ENCODE results near the gene MS4A12.
"Not testable (repeated sequence)": the region's sequence is repeated elsewhere in the genome, so short reads cannot be mapped to it uniquely, and the experiment has no call there.

Gene MS4A12

GRCh38 chr11:60492488-60493009 lies at the start of gene MS4A12:
Gene MS4A12, plus strand, starts transcription at chr11:60492778. Its CDS starts 4,541 bp downstream, at chr11:60497319.
- no peak for DNase-seq (ENCODE audit: low spot score)

DNA sequence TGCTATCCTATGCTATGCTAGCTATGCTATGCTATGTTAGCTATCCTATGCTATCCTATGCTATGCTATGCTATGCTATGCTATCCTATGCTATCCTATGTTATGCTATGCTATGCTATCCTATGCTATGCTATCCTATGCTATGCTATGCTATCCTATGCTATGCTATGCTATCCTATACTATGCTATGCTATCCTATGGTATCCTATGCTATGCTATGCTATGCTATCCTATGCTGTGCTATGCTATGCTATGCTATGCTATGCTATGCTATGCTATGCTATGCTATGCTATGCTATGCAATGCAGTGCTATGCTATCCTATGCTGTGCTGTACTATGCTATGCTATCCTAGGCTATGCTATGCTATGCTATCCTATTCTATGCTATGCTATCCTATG lies 45.5 kb upstream of the MS4A12 start:
- DNase-seq (ENCODE audit: low spot score) = no peak

- DNase-seq (ENCODE audit: low spot score) = no peak
Observed at GRCh38 chr11:60447846-60448245, 44.7 kb upstream of the MS4A12 start.

DNA sequence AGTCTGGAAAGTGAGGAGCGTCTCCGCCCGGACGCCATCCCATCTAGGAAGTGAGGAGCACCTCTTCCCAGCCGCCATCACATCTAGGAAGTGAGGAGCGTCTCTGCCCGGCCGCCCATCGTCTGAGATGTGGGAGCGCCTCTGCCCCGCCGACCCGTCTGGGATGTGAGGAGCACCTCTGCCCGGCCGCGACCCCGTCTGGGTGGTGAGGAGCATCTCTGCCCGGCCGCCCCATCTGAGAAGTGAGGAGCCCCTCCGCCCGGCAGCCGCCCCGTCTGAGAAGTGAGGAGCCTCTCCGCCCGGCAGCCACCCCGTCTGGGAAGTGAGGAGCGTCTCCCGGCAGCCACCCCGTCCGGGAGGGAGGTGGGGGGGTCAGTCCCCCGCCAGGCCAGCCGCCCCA lies 41.4 kb upstream of the MS4A12 start:
- not testable (repeated sequence) for DNase-seq (ENCODE audit: low spot score)

DNA sequence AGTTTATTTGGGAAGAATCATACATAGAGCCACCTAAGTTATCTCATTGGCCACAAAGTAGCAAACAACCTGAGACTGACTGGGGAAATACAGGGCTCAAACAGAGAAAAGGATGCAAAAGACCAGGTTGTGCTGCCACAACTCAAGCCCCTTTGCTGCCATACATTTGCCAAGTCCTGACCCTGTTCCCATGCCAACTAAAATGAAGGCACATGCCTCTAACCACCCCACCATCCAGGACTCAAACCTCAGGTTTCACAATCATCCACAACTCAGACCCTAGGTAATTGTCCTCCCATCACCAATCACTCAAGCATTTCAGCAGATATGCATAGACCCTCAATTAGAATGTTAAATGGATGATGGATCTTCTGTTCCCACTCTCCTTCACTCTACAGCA lies 38.4 kb upstream of the MS4A12 start:
- DNase-seq (ENCODE audit: low spot score) = no peak

- no peak for DNase-seq (ENCODE audit: low spot score)
Observed at GRCh38 chr11:60455531-60456042, 37.0 kb upstream of the MS4A12 start, which contains the start of gene MS4A1. Gene MS4A1, plus strand, starts transcription at chr11:60455847. Its CDS starts 6,528 bp downstream, at chr11:60462375.

GRCh38 chr11:60457576-60457975 lies 35.0 kb upstream of the MS4A12 start:
- DNase-seq (ENCODE audit: low spot score) = no peak

DNA sequence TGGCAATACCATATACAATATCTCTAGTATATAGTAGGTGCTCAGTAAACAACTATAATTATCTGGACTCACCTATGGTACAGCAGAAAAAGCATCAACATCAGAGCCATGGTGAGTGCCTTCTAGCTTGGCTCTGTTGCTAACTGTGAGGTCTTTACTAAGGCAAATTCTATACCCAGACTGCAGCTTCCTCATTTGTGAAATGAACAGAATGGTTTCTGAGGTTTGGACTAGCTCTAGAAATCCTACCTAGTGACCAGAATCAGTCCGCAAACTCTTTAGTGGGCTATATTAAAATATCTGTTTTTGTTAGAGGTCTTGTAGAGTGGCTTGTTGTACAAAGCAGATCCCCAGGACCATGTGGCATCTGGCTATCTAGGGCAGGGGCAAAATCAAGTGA lies 33.2 kb upstream of the MS4A12 start:
- DNase-seq (ENCODE audit: low spot score) = no peak

DNA sequence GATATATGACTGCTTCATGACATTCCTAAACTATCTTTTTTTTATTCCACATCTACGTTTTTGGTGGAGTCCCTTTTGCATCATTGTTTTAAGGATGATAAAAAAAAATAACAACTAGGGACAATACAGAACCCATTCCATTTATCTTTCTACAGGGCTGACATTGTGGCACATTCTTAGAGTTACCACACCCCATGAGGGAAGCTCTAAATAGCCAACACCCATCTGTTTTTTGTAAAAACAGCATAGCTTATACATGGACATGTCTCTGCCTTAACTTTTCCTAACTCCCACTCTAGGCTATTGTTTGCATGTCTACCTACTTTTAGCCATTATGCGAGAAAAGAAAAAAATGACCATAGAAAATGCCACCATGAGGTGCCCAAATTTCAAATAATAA lies 23.7 kb upstream of the MS4A12 start:
- no peak for DNase-seq (ENCODE audit: low spot score)

- no peak for DNase-seq (ENCODE audit: low spot score)
Observed at GRCh38 chr11:60469723-60470122, 22.9 kb upstream of the MS4A12 start.

- no peak for DNase-seq (ENCODE audit: low spot score)
Observed at GRCh38 chr11:60477035-60477445, 15.5 kb upstream of the MS4A12 start.

DNA sequence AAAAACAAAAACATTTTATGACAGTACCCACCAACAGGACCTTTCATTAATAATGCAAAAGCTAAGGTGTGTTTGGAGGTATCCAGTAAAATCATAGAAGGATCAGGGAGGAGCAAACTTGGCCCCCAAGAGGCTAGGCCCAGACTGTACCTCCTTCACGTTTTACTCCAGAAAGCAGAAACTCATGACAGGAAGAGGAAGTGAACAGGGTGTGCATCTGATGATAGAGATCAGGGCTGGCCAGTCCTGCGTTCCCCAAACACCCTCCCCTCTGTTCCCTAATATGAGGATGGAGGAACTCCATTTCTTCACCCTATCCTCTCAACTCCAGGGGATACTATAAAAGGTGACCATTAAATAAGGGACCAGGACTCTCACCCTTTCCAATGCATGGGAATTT lies 10.2 kb upstream of the MS4A12 start:
- DNase-seq (ENCODE audit: low spot score) = no peak

GRCh38 chr11:60485987-60486386 lies 6.6 kb upstream of the MS4A12 start:
- no peak for DNase-seq (ENCODE audit: low spot score)

DNA sequence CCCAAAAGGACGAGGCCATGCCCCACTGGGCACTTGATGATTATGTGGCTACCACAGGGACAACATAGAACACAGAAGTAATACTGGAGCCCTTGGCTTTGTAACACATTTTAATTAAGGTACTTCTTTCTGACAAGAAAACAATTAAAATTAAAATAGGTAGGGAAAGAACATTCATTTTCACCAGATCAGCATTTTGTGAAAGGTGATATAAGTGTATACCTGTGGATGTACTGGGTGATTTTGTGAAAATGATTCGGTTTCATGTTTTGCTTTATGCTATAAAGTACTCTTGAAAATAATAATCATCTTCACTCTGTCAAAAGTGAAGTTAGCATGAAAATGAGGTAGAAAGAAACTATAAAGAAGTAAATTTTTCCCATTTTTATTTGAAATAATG lies 876 bp downstream of the MS4A12 start:
- DNase-seq (ENCODE audit: low spot score) = no peak

- no peak for DNase-seq (ENCODE audit: low spot score)
Observed at GRCh38 chr11:60498399-60498798, 5.8 kb downstream of the MS4A12 start.

GRCh38 chr11:60498853-60499252 lies 6.3 kb downstream of the MS4A12 start:
- no peak for DNase-seq (ENCODE audit: low spot score)

- no peak for DNase-seq (ENCODE audit: low spot score)
Observed at GRCh38 chr11:60500276-60500910, 7.8 kb downstream of the MS4A12 start.

DNA sequence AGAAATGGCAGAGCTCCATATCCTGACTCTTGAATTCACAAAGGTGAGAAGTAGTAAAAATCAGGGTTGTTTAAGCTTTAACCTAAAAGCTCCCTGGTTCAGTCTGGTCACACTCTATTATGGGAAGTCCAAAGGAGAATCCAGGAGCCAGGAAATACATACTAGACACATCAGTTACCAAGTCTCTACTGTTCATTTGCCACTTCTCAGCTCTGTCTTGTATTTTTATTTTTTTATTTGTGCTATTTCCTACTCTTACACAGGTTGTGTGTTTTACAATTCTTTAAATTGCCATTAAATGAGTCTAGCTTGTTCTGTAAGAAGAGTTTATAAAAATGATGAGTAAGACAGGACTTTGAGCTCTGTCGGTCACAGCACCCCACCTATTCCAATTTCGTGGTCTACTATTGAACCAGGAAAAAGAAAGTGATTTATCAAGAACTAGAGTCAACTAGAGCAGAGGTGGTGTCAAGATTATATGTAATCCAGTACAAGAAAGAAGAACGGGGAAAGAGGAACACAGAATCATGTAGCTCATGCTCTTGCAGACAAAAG lies 9.7 kb downstream of the MS4A12 start:
- no peak for DNase-seq (ENCODE audit: low spot score)

- DNase-seq (ENCODE audit: low spot score) = no peak
Observed at GRCh38 chr11:60504219-60504905, 11.8 kb downstream of the MS4A12 start.

- not testable (repeated sequence) for DNase-seq (ENCODE audit: low spot score)
Observed at GRCh38 chr11:60509609-60510008, 17.0 kb downstream of the MS4A12 start.

DNA sequence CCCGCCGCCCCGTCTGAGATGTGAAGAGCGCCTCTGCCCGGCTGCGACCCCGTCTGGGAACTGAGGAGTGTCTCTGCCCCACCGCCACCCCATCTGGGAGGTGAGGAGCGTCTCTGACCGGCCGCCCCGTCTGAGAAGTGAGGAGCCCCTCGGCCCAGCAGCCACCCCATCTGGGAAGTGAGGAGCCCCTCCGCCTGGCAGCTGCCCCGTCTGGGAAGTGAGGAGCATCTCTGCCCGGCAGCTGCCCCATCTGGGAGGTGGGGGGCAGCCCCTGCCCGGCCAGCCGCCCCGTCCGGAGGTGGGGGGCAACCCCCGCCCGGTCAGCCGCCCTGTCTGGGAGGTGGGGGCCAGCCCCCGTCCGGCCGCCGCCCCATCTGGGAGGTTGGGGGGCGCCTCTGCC lies 17.6 kb downstream of the MS4A12 start:
- DNase-seq (ENCODE audit: low spot score) = not testable (repeated sequence)

GRCh38 chr11:60511393-60511792 lies 18.8 kb downstream of the MS4A12 start:
- DNase-seq (ENCODE audit: low spot score) = no peak

DNA sequence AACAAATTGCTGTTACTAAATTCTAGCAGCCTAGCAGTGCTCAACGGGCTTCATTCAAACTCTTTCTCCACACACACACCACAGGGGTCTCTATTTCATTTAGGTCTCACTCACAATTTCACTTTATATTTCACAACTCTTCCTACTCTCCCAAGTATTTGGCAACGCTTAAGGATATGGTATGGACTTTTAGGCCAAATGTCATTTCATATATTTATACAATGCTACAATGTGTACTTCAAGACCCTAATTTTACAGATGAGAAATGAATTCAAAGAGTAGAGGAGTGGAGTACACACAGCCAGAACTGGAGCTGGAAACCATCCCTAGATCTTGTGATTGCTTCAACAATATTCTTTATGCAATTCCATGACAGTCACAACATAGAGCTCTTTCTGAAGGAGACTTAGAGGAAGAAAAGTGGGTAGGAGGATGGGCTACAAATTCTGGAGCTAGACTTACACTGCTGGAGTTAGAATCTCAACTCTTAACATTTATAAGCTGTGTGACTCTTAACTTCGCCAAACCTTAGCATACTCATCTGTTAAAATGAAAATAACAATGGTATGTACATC lies 20.2 kb downstream of the MS4A12 start:
- no peak for DNase-seq (ENCODE audit: low spot score)

Data from globus pallidus (tissue), 1 donor.